Hematopoietic multipotent progenitor cell treated with erythropoietin and hydrocortisone succinate and interleukin-3 and kit ligand, for 15 days (in vitro differentiated cells): Measurements from ENCODE around the gene VPS26B.
"Not testable (repeated sequence)": the region's sequence is repeated elsewhere in the genome, so short reads cannot be mapped to it uniquely, and the experiment has no call there.

Source experiments
- DNase-seq: peaks from one replicate; pipeline ENCODE4 v3.0.0-alpha.2; 2015; ENCODE audit warnings: low spot score

VPS26B gene

DNA sequence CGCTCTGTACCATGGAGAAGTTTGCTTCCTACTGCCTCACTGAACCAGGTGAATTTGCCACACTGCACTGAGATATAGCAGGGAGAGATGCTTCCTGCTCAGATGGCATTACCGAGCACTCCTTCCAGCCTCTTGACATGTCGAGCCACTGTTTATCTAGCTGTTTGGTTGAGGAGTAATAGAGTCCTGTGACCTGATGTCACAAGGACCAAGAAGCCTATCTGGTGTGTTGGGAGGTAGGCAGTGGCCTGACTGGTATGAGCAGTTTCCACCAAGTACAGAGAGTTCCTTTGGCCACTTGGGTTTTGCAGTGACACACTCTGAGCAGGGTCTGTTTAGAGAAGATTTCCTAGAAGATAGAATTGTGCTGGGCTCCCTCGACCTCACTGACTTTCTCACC lies 34.1 kb downstream of the VPS26B start:
- no peak for DNase-seq

DNA sequence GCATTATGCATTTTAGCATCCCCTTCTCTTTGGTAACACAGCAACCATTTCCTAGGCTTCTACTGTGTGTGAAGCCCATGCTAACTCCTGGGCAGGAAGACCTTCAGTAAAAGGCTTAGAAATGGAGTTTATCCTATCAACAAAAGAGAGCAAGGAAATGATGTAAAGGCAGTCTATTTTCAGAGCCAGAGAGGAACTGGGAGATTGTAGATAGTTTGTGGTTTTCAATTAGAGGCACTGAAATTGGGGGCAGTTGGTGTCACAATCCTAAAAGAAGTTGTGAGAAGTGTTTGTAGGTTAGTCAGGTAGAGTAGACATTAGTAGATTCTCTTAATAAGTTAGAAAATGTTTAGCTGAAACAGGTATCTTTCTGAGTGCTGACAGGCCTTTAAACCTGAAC lies 36.0 kb downstream of the VPS26B start:
- no peak for DNase-seq

DNA sequence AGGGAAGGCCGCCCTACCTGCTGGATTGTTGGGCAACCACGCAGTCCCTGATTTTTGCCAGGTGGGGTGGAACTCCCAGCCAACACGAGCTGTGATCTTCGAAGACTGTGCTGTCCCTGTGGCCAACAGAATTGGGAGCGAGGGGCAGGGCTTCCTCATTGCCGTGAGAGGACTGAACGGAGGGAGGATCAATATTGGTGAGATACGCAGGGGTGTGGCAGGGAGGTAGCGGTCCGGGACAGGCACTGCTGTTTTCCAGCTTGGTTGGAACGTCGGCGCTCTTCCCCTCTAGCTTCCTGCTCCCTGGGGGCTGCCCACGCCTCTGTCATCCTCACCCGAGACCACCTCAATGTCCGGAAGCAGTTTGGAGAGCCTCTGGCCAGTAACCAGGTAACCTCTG lies 36.5 kb downstream of the VPS26B start:
- no peak for DNase-seq

DNA sequence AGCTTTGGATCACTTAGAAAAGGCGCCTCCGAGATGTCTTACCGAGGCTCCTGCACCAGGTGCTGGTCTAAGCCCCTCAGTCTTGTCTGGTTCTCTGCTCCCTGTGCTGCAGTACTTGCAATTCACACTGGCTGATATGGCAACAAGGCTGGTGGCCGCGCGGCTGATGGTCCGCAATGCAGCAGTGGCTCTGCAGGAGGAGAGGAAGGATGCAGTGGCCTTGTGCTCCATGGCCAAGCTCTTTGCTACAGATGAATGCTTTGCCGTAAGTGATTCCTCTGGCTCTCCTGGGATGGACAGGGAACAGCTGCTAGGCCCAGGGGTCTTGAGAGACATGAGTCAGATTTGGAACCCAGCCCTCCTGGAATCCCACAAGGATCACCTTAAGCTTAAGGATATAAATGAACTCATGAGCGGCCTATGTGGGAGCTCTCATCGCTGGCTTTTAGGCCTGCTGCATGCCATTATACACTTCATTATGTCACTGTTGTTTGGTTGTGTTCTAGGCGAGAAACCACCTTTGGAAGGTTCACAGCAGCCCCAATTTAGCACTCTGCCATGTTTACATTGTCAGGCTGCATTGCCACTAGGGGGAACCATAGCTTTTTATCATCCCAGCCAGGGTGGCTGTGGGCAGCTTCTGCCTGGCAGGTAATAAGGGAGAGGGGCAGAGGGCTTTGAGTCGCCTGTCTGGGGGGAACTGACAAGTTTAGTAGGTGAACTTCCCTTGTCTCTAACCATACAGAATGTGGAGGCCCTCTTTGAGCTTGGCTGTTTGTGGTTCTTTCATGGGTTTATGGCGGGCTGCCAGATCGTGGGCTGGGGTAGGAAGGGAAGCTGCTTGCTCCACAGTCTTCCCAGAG lies 37.4 kb downstream of the VPS26B start:
- peak; percentile 35 for DNase-seq

DNA sequence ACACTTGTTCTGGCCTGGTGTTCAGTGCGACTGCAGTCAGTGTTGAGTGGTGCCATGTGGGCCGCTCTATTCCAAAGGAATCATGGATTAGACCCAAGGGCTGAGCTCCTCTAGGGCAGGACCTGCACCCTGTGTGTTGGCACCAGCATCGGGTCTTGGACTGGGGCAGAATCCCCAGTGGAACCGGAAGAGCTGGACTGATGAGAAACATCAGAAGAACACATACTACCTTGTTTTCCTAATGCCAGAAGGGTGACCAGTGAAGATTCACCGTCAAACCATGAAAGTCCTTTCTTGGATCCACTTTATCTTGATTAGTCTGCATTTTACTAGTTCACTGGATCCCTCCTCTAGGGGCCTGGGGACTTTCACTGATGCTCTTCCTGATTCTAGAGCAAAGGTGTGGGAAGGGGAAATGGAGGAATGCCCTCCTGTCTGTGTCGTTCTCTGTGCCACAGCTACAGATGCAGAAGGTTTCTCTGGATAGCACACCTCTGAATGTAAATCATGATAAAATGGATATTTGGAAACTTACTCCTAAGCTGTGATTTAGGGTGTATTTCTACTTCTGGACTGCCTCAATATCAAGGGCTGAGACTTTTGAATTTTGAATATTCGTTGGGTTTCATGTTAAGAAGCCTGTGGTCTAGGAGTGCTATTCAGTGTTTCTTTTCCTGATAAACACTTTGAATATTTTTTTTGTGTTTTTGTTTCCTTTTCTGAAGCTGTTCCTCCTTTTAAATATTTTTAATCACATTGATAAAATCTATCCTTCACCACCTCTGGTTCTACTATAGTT lies 40.7 kb downstream of the VPS26B start:
- DNase-seq: no peak

DNA sequence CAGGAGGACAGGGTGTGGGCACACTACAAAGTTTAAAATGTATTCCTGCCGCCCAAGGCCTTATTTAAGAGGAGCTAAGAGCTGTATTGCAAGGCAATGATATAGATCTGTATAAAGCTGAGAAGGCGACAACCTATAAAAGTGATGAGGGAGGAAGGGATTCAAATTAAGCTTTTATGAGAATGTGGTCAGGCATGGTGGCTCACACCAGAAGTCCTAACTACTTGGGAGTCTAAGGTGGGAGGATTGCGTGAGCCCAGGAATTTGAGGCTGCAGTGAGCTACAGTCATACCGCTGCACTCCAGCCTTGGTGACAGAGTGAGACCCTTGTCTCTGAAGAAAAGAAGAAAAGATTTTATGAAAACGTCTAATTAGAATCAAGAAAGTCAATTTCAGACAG lies 42.0 kb downstream of the VPS26B start:
- no peak for DNase-seq

DNA sequence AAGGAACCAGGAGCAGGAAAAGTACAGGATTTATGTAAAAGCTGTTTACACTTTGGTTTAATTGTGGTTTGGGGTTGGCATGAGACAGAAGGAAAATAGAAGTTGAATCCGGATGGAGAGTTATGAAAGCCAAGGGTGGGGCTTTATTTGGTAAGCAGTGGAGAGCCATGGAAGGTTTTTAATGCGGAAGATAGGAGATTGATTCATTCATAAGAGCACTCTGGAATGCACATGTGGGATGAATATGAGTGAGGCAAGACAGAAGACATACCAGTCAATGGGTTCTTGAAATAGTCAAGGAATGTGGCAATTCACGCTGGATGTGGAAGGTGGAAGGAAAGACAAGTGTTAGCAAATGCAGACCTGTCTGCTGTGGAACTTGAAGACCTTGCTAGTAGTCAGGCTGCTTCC lies 42.4 kb downstream of the VPS26B start:
- no peak for DNase-seq

DNA sequence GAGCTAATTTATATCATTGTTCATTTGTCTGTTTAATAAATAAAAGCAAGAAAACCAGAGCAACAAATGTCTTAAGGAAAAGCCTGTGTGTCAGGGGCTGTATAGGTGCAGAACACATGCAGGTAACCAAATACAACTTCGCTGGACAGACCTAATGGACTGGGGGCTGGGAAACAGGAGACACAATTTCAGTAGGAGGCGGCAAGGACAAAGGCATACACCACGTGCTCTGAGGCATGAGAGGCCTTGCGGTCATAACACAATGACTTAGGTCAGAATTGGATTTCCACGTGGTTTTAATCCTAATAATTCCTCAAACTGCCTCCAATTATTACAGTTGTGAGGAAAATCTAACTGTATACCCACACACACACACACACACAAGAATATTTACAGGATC lies 43.0 kb downstream of the VPS26B start:
- no peak for DNase-seq

DNA sequence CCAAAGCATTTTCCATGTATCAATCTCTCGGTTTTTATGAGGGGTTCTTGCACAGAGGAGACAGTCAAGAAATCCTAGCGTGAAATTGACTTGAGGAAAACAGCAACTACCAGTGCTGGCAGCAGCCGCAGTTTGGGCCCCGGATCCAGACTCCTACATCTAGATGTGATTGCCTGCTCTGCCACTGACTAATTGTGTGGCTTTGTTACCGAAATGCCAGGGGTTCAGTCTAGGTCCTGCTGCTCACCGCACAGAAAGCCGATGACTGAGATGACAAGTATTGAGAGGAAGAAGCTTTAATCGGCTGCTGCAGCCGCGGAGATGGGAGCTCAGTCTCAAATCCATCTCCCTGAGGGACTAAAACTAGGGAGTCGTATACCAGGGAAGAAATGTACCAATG lies 43.5 kb downstream of the VPS26B start:
- DNase-seq: no peak

DNA sequence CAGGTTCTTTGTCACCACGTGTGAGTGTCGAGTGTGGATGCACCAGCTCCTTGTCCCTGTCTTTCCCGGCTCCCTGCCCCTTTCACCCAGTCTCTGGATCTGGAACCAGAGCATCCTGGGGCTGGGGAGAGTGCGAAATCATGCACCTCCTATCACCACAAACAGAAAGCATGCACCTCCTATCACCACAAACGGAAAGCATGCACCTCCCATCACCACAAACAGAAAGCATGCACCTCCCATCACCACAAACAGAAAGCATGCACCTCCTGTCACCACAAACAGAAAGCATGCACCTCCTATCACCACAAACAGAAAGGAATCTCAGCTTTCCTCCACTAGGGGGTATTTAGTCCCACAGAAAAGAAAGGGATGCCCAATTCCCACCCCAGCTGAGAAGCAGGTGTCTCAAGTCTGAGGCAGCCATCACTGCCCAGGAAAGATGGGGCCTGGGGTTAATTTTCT lies 45.8 kb downstream of the VPS26B start:
- DNase-seq: no peak

DNA sequence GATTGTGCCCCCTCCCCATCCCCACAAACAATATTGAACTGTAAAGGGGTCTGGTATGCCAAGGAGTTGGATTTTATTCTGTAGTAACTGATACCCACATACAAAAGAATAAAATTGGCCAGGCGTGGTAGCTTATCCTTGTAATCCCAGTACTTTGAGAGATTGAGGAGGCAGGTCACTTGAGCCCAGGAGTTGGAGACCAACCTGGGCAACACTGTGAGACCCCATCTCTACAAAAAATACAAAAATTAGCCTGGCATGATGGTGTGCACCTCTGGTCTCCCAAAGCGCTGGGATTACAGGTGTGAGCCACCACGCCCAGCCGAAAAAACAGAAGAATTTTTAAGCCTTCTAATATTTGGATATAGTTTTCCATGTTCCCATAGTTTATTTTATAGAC lies 47.5 kb downstream of the VPS26B start:
- no peak for DNase-seq

DNA sequence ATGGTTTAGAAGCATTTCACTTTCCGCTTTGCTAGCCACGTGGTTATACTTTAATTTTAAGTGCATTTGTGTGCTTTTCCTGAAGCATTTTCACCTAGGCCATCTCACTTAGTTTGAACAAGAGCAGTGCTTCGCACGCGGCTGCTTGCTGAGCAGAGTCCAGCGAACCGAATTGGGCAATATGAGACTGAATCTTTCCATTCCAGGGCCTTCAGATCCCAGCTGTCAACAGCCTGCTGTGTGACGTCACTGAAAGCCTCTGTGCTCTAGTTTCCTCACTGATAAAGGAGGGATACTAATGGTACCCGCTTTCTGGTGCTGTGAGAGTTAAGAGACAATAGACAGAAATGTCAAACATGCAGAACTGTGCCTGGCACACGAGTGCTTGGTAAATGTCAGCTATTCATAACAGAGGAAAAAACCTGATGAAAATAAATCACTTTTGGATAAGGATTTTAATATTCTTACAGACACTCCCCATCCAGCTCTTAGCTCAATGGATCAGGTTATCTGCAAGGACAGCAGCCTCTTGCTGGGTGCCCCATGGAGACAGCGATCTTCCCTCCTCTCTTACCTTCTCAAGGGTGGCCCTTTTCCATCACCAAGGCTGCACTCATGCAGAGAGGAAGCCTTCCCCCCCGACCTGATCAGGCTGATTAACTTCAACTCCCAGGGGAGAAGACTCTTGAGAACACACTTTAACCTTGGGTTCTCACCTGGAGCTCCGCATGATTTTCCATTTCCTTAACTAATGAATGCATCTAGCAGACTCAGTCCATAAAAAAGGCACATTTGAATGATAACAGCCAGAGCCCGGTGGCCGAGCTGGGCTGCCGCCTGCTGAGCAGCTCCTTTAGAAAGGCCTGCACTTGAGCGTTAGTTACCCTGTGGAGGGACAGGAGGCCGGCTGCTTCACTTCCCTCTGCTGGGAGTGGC lies 48.2 kb downstream of the VPS26B start:
- DNase-seq: no peak

DNA sequence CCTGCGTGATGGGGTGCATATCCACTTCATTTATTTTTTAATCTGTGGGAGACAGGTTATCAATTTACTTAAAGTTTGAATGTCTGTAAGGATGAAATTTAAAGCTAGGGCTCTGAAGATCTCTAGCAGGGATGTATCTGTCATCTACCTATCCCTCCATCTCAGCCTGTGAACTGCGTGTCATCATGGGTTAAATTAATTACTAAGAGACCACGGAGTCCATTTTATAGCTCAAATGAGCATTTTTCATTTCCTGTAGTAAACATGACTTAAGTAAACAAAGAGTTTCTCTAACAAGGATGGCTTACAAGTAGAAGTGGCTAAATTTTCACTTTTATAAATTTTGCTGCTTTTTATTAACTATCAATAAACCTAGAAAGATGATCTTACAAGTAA lies 48.8 kb downstream of the VPS26B start:
- DNase-seq: no peak

DNA sequence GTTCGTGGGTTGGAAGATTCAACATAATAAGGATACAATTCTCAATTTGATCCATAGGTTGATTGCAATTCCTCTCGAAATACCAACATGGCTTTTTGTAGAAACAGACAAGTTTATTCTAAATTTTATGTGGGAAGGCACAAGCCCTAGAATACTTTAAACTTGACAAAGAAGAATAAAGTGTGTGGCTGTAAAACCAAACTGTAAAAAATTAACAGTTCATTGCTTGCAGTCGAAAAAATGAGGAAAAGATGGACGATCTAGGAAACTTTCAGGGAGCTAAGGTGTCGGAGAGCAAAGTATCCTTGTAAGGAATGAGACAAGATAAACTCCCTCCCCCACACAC lies 50.7 kb downstream of the VPS26B start:
- no peak for DNase-seq

DNA sequence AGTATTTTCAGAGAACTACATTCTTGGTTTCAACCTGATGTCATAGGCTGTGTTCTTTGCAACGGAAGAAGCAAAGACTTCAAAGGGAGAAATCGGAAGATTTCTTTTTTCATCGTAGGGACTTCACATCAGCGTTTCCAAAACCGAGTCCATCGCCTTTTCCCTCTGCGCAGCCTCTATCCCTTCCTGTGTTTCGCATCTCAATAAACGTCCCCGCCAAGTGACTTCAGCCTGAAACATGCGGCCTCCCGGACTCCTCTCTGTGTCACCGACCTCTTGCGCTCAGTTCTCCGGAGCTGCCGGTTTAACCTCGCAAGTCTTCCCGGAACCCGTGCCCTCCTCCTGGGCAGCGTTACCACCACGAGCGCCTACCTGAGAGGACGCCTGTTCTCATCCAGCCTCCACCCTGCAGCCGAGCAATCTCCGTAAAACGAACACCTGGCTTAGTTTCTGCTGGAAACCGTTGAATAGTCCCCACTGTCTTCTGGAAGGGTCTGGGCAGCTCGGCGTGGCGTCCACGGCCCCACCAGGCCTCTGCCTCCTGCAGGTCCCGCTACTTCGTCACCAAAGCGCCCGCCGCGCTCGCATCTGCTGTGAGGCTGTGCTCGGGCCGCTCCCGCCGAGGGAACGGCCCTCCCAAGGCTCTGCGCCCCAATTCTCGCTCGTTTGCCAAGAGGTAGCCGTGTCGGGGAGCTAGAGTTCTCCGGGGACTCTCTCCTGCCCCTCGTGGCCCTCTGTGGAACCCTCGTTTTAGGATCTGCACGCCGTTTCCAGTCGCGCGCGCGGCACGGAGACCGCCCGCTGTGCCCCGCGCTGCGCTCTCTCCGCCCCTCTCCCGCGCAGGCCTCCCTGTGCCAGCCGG lies 51.3 kb downstream of the VPS26B start, which contains the start of gene GLB1L3:
Gene GLB1L3, plus strand, starts transcription at position 846 of the 862 bp plus-strand sequence. CDS start 362 bp downstream, outside the sequence.
- peak; percentile 9 for DNase-seq

DNA sequence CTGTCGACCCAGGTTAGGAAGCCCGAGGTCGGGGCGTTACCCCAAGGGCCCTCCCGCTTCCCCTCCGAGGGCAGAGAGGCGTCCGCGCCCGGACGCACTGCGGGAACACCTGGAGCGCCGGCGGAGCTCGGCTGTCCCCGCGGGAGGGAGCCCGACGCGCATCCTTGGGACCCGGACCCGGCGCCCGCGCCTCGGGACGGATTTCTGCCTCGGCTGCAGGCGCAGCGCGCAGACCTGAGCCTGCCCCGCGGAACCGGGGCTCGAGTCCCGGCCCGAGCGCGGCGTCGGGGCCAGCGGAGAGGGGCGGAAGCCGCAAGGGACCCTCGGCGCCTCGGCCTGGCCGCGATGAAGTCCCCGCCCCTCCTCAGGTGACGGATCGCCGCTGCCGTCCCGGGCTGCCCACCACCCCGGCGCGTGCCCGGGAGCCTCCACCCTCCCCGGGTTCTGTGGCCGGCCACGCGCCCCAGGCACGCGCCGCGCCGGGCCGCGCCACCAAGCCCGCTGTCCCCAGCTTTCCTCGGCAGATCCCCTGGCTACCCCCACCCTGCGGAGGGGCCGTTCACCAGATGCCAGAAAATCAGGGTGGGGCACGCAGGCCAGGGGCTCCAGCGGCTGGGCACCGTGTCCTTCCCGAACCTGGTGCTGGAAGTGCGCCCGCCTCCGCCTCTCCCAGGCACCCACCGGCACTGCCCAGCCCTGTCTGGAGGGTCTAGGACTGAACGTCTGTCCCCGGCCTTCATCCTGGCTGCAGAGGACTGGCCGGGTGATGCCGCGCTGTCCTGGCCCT lies 52.1 kb downstream of the VPS26B start:
- no peak for DNase-seq

DNA sequence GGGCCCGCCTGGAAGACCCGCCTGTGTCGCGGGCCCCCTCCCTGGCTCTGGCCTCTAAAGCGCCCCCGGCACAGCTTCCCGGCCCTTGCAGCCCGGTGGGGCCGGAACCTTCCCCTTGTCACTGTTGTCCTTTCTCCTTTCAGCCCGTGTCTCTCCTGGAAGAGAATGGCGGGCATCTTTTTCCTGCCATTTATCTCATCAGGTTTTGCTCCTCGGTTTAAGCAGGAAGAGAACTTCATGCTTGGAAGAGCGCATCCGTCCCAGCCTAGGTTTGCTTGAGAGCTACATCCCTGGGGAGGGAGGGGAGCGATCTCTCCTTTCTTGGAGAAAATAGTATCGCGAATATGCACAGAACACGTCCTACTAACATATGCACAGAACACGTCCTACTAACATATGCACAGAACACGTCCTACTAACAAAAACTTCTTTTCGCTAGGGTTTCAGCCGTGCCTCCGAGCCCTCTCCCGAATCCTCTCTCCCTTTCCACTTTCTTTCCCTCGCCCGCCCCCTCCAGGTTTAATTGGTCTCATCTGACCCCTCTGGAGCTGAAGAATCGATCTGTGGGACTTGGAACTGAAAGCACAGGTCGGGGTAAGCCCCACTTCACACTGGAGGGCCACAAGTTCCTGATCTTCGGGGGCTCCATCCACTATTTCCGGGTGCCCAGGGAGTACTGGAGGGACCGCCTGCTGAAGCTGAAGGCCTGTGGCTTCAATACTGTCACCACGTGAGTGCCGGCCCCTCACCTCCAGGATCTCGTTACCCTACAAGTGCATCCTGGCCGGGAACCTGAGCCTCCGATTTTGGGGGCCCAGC lies 52.9 kb downstream of the VPS26B start:
- no peak for DNase-seq

DNA sequence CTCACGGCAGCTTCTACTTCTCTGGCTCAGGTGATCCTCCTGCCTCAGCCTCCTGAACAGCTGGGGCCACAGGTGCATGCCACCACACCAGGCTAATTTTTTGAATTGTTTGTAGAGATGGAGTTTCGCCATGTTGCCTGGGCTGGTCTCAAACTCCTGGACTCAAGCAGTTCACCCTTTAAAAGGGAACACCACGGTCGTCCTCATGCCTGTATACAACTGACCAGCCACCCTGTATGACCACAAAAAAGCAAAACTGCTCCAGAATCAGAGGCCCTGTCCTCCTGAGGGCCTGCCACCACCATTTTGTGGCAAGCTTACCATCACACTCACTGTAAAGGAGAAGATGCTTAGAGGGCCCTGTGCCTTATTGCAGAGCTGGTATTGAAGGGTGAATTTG lies 53.9 kb downstream of the VPS26B start:
- no peak for DNase-seq

DNA sequence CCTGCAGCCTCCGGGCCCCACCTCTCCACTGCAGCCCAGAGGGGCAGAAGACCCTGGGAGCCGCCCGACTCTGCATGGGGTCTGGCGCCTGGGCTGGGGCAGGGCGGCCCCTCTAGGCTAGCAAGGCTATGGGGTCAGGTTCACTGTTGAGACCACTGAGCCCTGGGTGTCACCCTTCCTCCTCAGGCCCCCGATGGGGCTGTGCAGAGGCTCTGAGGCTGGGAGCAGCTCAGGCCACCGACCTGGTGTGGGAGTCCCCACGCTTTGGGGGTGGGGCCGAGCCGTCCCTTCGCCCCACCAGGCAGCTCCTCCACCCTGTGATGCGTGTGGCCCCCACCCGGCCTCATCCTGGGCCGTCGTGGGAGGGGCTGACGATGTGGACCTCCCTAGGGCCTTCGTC lies 57.2 kb downstream of the VPS26B start:
- not testable (repeated sequence) for DNase-seq
